ENCODE data around the gene HOXD3. TPM values are rescaled to one million over a fixed set of nuclear protein-coding genes. Genes with fewer than 3 reads are reported as not detected.
A peak's percentile ranks its signal among the peaks of the same experiment; 100 is the strongest.

The HOXD3 gene
- total RNA-seq, 1 donor from 2014 or later, result 0.27 TPM

DNA sequence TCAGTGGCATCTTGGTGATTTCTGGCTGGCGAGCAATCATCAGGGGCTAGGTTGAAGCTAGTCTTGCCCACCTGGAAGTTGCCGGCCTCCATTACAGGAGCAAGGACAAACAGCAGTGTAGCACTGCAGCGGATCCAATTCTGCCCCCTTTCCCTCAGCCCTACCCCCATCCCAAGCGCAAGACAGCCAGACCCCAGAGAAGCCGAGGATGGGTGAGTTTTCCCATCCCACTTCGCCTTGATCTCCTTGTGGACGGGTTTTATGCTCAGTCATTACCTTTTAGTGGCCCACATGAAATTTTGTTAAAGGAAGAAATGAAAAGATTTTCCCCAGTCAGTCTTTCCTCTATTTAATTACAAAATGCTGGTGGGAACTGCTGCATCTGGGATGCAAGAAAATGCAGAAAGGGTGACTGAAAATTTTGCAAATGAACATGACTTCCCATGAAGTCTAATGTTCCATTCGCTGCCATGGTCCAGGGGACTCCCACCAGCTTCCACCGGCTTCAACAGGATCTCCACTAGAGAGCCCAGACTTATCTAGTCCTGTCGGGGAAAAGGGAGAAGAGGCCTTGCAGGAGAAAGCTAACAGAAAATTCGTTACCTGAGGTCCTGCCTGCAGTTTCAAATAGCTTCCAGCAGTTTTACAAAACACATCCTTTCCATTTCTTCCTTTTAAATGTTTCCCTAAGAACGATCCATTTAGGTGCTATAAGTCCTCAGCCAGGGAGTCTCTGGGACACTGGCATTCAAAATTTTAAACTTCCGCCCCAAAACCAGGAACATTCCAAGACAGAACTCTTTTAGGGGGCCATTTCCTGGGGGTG, 36.5 kb upstream of the HOXD3 start:
- DNase-seq, result no peak
- ATAC-seq, result no peak
- intact Hi-C loops (cut with micrococcal nuclease), result no loop called here

DNA sequence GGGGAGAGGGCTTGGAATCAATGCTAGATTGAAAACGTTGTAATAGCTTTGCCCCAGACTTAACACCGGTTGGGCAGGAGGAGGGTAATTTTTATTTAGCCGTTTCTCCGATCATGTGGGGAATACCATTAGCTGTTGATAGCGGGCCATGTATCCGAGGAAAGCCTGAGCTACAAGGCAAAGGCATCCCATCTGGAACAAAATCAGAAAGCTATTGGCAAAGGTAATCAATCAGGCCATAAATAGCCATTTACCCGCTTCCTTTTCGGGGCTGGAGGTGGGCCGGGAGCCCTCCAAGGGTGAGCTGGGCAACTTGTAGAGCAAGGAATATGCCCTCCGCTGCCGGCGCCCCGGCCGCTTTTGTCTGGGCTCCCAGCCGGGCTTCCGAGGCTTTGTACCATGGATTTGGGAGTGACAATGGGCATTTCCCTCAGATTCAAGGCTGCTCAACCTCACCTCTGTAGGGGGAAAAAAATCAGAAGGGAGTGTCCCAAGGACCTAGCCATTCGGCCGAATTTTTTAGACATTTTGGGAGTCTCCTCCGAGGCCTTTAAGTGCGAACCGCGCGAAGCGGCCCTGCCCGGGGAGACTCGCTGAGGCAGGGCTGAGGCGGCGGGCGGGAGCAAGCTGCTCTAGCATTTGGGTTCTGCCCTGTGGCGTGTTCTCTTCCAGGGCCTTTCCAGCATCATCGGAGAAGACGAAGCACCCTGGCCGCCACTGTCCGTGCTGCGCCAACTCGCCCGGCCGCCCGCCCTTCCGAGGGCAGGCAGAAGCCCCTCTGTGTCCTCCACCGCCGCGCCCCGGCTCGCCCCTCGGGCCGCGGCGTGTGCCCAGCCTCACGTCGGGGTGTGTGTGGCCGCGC, 35.7 kb upstream of the HOXD3 start:
- DNase-seq (no peak), ATAC-seq (no peak)
- intact Hi-C loops (cut with micrococcal nuclease), result no loop called here

DNA sequence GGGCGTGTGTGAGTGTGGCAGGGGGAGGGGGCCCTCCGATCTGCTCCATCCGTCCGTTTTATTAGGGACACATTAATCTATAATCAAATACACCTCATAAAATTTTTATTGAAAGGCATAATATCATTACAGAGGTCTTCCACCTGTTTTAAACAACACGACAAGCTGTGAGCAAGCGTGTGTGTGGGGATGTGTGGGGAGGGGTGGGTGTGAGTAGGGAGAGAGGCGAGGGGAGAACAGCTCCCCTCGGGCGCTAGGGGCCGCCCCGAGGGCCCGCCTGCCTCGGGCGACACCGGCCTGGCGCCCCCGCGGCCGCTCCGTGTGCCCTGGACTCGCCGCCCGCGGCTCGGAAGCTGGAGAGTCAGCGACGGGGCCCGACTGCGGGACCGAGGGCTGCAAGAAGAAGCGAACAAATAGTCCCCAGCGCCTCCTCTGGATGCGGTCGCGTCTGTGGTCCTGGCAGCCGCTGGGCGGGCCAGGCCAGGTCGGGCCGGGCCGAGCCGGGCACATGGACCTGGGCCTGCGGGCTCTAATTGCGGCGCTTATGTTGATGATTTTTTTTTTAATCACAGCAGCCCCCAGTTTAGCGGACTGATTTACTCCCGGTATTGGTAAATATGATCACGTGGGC, 34.9 kb upstream of the HOXD3 start:
- ATAC-seq, result no peak
- DNase-seq, result no peak
- intact Hi-C loops (cut with micrococcal nuclease), result no loop called here

DNA sequence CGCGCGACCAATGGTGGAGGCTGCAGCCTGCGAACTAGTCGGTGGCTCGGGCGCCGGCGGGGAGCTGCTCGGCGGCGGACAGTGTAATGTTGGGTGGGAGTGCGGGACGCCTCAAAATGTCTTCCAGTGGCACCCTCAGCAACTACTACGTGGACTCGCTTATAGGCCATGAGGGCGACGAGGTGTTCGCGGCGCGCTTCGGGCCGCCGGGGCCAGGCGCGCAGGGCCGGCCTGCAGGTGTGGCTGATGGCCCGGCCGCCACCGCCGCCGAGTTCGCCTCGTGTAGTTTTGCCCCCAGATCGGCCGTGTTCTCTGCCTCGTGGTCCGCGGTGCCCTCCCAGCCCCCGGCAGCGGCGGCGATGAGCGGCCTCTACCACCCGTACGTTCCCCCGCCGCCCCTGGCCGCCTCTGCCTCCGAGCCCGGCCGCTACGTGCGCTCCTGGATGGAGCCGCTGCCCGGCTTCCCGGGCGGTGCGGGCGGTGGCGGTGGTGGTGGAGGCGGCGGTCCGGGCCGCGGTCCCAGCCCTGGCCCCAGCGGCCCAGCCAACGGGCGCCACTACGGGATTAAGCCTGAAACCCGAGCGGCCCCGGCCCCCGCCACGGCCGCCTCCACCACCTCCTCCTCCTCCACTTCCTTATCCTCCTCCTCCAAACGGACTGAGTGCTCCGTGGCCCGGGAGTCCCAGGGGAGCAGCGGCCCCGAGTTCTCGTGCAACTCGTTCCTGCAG, 34.3 kb upstream of the HOXD3 start, which contains the start of gene HOXD9:
TSS of gene HOXD9 (plus strand) at position 37 of the 728 bp plus-strand sequence. CDS start at position 87, 50 bp downstream.
- intact Hi-C loops (cut with micrococcal nuclease), result no loop called here
- peak; percentile 35 for ATAC-seq

DNA sequence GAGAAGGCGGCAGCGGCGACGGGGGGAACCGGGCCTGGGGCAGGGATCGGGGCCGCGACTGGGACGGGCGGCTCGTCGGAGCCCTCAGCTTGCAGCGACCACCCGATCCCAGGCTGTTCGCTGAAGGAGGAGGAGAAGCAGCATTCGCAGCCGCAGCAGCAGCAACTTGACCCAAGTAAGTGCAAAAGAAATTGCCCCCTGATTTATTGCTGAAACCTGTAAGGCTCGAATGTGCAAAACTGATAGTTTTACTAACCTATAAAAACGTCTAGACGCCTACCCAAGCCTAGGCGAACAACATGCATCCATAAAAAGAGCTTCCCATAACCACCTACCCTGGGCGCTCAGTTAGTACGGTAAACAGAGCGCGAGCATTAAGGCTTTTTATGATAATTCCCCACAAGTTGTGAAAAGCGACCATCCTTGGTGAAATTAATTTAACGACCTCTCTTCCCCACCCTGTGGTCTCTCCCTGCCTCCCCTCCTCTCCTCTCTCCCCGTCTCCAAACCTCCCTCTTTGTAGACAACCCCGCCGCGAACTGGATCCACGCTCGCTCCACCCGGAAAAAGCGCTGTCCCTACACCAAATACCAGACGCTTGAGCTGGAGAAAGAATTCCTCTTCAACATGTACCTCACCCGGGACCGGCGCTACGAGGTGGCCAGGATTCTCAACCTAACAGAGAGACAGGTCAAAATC, 33.5 kb upstream of the HOXD3 start:
- ATAC-seq (no peak), DNase-seq (no peak)
- intact Hi-C loops (cut with micrococcal nuclease), result no loop called here

More for the DNA sequence above, 34.3 kb upstream of the HOXD3 start, which contains the start of gene HOXD9:
- DNase-seq, result no peak

GRCh38 chr2:176124110-176124946, 32.8 kb upstream of the HOXD3 start:
- DNase-seq, result no peak
- no peak for ATAC-seq
- intact Hi-C loops (cut with micrococcal nuclease), result no loop called here

DNA sequence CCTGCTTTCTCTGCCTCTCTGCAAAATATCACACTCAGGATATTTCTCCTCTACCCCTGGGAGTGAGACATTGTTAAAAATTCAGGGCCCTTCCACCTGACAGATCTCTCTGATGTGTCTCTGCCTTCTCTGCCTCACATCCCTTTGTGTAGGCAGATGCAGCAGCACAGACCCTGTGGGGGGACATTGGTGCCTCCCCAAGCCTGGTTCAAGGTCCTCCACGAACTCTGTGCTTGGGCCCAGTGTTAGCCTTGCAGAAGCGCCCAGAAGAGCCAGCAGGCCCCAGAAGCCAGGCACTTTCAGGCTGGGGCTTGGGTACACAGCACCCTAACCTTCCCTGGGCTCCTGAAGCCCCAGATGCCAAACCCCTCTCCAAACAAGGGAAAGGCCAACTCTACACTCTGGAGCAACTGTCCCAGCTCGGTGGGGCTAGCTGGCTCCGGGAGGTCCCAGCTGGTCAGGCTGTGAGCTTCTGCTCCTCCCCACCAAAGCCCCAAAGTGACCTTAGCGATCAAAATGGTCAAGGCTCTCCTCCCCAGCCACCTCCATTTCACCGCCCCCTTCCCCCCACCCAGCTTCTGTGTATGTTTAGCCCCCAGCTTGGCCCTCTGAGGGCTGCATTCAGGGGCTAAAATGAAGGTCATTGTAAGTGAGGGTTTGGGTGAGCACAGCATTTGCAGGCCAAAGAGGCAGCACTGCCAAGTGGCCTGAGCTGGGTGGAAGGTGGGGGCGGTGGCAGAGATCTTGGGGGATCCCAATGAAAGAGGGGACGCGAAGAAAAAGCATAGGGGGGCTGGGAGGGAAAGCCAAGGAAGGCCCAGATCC, 31.9 kb upstream of the HOXD3 start:
- intact Hi-C loops (cut with micrococcal nuclease), result loop anchor here (5.0 kb wide), 1 partner anchor 512 kb away; no protein-coding TSS in a partner anchor
- no peak for DNase-seq
- no peak for ATAC-seq

DNA sequence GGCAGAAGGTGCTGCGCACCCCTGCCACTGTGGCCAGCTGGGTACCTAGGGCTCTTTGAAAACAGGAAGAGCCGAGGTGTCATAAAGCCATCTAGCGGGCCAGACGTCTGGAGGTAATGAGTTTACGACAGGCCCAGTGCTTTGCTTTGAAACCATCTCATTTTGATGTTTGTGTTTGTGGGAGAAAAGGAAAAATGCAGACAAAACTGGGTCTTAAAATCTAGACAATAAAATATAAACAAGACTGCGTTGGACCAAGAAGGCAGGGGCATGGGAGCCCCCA, 31.4 kb upstream of the HOXD3 start:
- DNase-seq (no peak), ATAC-seq (no peak)
- intact Hi-C loops (cut with micrococcal nuclease), result loop anchor here (5.0 kb wide), 1 partner anchor 512 kb away; no protein-coding TSS in a partner anchor

GRCh38 chr2:176126929-176127773, 30.0 kb upstream of the HOXD3 start:
- ATAC-seq, result no peak
- peak; percentile 70 for DNase-seq
- intact Hi-C loops (cut with micrococcal nuclease), result loop anchor here (5.0 kb wide), 1 partner anchor 510 kb away; no protein-coding TSS in a partner anchor

- no peak for ATAC-seq
- intact Hi-C loops (cut with micrococcal nuclease), result loop anchor here (5.0 kb wide), 1 partner anchor 510 kb away; no protein-coding TSS in a partner anchor
- no peak for DNase-seq
Measured at GRCh38 chr2:176127774-176128072, 29.4 kb upstream of the HOXD3 start.

DNA sequence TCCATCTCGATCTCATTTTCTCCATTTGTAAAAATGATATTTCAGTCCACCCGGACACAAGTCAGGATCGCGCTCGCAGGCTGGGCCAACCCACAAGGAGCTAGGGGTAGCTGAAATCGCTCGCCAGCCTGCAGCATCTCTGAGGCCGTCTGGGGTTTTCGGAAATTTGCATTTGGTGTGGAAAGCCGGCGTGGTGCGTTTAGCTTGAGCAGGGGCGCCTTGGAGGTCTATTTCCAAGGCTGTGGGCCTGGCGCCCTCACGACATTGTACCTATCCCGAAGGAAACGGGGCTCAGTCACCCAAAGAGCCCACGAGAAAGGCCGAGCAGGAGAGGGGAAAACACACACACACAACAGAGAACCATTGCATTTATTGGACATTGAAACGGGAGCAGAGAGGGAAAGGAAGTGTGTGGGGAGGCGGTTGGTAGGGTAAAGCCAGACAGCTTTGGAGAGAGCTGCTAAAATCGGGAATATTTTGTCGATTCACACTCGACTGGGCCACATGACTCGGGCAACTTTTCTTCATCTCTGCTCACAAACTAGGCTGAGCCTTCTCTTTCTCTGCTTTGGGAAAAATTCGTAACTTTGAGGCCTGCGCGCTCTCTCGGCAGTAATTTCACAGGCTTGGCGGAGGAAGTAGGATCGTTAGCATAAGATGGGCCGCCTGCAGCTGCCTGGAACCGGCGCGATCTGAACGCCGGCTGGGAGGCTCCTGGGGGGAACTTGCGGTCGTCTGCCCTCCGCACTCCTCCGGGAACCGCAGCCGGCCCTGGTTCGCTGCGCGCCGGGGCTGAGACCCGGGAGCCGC, 28.7 kb upstream of the HOXD3 start:
- intact Hi-C loops (cut with micrococcal nuclease), result loop anchor here (5.0 kb wide), 1 partner anchor 509 kb away; no protein-coding TSS in a partner anchor
- ATAC-seq (no peak), DNase-seq (no peak)

- intact Hi-C loops (cut with micrococcal nuclease), result loop anchor here (5.0 kb wide), 1 partner anchor 508 kb away; no protein-coding TSS in a partner anchor
- no peak for ATAC-seq
- DNase-seq, result peak; percentile 64
Measured at GRCh38 chr2:176128982-176129796, 27.9 kb upstream of the HOXD3 start, which contains the start of gene HOXD8. HOXD8 (plus strand) TSS chr2:176129705; CDS start chr2:176130367, 662 bp downstream.

DNA sequence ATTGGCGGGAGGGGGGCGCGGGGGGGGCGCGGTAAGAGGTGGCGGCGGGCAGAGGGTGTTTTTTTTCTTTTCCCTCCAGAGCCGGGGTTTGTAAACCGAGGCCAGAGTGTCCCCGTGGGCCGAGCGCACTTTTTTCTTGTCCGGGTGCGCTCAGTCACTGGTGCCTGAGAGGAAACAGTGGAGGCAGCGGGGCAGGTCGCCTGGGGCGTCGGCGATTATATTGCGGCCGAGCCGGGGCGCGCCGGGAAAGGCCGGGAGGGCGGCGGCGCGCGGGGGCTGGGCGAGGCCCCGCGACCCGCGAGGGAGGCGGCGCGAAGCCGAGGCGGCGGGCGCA, 27.3 kb upstream of the HOXD3 start:
- DNase-seq, result no peak
- intact Hi-C loops (cut with micrococcal nuclease), result loop anchor here (5.0 kb wide), 1 partner anchor 508 kb away; no protein-coding TSS in a partner anchor
- no peak for ATAC-seq

All from left ventricle myocardium superior (tissue), 1 donor.